Stimulated activated CD8-positive, alpha-beta memory T cell treated with anti-CD3 and anti-CD28 coated beads, Interleukin-15, amount 100 ng/mL, for 24 hours (primary cell): ENCODE data around the gene PIK3C2B.

Source experiments
- DNase-seq: peaks from one replicate; pipeline ENCODE4 v3.0.0-alpha.2; 2020; ENCODE audit warnings: low read depth

The PIK3C2B gene

DNA sequence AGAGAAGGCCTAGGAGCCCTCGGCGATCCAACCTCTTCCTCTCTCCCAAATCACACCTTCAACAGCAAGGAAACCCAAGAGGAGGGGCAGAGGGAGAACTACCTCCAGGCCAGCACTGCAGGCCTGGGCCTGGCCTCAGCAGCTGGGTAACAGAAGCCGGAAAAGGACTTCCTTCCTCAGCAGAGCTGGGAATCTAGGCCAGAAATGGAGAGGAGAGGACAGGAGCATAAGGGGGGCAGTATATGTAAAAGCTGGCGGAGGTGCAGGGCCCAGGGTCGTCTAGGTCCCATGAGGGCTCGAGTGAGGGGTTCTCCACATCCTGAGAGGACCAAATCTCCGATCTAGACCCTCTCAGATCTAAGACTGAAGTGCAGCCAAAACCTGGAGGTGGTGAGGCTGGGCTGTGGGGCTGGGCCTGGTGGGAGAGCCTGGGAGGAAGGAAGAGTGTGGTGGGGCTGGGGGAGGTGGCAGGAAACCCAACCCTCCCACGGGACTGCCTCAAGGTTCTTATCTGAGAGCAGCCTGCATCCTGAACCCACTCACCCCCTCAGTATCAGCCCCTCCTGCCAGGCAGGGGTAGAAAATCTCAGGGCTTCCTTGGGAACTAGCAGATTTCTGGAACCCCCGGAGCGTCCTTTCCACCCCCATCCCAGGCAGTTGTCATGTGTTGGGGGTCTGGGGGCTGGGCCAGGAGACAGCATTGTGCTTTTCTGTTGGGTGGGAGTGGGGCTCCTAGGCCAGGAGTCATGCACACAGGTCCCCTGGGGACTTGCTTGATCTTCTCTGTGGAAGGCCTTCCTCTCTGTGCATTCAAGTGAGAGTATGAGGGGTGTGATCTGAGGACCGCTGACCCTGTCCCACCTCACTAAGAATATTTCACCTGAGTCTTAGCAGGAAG lies 33.0 kb downstream of the PIK3C2B start:
- no peak for DNase-seq

DNA sequence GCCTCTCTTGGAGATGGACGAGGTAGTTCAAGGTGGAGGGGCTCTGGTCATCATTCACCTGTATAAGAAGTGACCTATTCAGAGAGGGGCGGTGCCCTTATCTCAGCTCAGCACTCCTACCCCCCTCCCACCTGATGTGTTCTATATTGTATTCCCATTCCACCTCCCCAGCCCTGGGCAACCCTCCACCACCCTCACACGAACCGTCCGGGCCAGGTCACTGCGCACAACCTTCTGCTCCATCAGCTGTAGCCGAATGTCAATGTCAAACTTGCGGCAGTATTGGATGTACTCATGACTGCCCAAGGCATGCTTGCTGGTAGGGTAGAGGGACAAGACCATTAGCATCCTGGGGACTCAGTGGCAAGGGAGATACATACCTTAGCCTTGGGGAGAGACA lies 34.3 kb downstream of the PIK3C2B start:
- no peak for DNase-seq

DNA sequence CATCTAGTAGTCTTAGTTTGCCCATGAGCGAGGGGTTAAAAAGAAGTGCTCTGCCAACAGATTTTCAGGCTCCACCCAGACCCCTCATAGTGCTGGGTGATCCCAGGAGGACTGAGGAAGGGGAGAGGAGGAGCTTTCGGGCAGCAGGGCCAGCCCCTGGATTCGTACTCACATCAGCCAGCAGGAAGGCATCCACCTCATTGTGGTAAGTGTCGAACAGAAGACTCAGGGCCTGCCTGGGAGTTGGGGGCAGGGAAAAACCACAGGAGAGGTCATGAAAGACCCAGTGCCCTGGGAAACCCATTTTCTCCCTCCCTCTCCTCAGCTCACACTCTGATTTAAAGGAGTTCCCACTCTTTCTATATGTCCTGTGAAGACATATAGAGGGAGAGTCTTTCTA lies 34.9 kb downstream of the PIK3C2B start:
- DNase-seq, result no peak

DNA sequence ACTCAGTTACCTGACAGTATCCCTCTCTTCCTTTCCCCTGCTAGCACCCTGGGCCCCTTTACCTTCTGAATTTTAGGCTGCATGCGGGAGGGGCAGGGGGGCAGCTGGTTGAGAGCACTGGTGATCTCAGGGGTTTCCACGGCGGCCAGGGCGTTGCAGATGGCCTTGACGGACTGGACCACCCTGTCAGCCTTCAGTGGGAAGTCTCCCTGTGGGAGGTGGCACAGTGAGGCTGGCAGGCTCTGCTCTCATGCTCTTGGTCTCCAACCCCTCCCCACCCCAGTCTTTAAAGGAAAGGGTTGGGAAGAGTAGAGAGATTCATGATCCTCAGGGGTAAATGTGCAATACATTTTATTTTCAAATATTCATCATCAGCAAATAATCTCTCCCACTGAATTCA lies 36.9 kb downstream of the PIK3C2B start:
- no peak for DNase-seq

DNA sequence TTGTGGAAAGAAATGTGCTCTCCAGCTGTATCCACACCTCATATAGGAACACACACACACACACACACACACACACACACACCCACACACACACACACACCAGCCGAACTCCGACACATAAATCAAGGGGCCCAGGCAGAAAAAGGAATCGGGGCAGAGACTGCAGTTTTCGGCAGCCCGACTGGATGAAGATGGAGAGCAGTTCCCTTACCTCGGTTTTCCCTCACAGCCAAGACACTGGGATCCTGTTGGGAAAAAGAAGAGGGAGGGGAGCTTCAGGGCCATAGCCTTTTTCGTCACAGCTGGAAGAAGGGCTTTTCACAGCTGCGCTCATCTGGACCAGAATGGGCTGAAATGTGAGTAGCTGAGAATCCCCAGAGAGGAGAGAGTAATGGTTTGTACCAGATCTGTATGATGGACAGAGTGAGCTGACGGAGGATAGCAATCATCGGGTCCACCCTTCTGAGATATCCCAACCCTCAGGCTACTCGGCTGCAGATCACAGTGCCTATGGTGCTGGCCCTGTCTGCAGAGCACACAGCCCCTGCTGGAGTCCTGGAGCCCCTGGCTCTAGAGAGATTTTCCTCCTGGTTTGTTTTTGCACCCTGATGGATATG lies 37.7 kb downstream of the PIK3C2B start:
- DNase-seq, result no peak

DNA sequence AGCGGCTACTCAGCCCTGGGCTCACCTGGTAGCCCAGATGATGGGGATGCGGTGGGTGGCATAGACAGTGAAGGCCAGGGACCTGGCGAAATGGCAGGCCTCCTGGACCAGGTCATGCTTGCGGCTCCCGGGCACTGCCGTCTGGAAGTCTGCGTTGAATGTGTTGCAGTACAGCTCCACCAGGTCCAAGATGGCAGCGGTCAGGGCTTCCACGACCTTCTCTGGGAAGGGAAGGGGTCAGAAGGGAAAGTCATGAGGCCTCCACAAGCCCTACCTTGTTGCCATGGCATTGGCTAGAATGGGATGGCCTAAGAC lies 38.8 kb downstream of the PIK3C2B start:
- DNase-seq, result no peak

DNA sequence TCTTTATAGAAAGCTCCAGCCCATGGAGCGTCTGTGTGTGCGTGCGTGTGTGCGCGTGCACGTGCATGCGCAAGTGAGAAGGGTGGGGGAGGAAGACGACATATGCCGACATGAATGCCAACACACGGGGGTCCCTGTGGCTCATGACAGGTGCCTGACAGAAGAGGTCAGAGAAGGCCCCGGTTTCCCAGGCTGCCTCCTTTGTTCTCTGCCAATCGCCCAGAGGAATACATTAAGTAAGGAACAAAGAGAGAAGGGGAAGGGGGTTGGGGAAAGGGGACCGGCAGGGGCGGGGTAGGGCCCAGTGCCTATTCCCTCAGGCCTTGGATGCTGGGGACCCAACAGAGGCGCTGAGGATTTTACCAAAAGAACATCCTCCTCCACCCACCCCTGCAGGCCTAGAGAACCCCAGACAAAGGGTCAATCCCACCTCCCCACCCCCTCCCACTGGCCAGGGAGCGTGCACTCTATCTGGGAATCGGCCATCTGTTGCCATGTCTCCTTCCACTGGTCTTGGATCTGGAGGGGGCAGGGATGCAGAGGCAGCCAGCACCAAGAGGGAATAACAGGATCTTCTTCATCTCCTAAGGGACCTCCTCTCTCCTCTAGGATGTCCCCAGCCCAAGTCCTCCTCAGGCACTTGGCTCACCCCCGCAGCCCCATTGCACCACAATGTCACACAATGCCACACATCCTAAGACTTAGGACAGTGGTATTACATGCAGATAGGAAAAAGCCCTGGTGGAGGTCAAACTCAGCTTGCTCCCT lies 39.4 kb downstream of the PIK3C2B start:
- DNase-seq, result no peak

DNA sequence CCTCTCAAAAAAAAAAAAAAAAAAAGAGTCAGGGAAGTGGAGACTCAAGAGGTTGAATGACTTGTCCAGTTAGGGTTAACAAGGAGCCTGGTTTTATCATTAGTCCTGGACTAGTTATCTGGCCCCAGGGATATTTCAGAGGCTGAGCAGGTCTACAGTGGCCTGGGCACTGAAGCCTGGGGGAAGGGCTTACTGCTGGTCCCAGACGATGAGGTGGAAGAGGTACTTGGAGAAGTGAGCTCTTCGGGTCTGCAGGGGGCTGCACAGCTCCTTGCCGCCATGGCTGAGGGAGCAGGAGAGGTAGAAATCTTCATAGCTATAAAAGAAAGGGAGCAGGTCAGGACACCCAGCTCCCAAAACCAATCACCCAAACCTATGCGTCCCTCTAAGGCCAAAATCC lies 40.1 kb downstream of the PIK3C2B start:
- DNase-seq, result no peak

DNA sequence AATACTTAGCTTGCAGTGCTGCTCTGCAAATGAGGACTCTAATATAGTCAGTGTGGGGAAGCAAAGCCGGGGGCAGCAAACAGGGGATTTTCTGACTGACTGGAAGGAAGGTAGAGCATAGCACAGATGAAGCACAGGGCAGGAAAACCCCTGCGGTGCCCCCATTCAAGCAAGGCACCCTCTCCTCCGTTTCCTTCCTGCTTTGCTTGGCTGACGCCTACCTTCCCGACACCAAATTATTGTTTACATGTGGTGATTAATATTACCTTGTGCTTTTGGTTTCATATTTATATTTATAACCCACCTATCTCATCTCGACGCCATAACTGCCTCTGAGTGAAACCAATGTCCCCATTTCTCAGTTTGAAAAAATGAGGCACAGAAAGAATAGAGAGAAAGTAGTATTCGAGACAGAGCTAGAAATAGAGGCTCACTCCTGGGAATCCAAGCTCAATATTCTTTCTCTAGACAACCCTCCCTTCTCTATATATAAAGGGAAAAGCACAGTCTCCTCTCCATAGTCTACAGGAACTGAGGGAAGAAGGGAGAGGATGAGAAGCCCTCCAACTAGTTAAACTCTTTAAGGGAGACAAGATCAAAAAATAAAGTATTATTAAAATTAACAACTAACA lies 41.3 kb downstream of the PIK3C2B start:
- peak; percentile 15 for DNase-seq

DNA sequence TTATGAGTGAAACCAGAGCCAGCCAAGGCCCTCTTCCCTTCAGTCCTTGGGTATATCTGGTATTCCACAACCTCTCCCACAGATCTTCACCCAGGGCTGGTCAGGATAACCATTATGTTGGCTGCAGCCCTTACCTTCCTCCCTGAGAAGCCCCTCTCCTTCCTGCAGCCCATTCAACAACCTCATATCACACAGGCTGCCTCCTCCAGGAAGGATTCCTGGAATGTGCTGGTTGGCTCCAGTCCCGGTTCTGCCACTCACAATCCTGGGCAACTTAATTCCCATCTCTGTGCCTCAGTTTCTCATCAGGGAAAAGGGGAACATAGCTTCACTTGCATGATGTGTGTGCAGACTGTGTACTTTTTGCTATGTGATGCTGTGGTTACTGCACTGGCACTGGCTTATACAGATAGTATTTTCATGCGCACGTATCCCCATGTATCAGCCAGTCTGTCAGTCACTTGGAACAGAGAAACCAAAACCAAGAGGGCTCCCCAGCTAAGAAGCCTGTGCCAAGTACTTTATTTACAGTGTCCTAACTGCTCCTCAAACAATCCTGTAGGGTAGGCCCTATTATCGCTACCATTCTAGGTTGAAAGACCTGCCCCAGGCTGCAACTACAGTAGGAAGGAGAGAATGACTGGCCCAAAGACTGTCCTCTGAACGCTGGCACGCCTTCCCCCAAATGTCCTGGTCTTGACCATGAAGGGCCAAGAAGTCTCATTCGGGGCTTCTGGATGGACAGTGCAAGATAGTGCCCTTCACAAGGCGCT lies 43.1 kb downstream of the PIK3C2B start:
- no peak for DNase-seq

DNA sequence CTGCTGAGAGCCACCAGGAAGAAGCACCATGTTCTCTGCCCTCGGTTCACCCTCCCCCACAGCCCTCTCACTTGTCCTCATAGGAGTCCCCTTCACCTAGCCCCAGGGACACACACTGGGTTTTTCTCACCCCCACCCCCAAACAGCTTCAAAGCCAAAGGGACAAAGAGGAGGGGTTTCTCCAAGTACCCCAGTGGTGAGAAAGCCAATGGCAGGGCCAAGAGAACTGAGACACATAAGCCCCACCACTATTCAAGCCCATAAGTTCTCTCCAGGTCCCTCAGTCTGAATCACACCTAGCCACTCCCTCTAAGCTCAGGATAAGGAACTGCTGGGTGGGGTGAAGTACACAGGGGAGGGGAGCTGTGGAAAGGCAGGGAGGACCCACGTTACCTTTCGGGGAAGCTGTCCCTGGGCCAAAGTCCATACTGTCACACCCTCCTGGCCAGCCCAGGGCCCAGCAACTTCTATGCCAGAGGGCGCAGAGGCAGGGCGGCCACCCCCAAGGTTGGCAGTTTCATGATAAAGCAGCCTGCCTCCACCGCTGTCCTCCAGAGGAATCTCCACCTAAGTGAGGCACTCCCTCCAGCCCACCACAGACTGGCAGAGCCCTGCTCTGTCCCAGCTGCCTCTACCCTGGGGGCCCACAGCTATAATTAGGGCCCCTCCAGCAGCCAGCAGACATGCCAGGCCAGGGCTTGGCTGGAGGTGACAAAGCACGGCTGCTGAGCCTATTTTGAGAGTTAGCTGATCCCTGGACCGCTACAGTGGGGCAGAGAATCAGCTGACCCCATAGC lies 43.9 kb downstream of the PIK3C2B start:
- DNase-seq, result no peak

DNA sequence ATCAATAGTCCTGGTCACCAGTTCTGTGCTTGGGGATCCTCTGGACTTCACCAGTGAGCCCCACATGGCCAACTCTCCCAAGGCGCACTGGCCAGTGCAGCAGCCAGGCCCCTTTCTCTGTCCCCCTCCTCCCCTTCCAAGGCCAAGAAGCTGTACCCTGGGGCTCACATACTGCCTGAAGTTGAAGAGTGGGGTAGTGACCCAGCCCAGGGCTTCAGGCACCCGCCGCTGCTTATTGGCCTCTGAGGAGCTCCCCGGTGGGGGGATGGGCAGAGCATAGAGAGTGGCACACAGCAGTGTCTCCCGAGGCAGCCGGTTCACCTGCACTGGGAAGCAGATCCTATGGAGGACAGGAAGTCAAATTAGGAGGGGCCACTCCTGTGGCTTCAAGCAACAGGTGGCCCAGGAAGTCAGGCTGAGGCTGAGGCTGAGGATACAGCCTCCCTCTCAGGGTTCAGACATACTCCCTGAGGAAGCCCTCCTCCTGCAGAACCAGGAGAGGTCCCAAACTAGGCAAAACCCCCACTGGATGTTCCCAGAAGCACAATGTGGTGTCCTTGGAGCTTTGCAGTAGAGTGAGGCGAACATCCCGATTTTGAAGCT lies 44.8 kb downstream of the PIK3C2B start:
- no peak for DNase-seq

DNA sequence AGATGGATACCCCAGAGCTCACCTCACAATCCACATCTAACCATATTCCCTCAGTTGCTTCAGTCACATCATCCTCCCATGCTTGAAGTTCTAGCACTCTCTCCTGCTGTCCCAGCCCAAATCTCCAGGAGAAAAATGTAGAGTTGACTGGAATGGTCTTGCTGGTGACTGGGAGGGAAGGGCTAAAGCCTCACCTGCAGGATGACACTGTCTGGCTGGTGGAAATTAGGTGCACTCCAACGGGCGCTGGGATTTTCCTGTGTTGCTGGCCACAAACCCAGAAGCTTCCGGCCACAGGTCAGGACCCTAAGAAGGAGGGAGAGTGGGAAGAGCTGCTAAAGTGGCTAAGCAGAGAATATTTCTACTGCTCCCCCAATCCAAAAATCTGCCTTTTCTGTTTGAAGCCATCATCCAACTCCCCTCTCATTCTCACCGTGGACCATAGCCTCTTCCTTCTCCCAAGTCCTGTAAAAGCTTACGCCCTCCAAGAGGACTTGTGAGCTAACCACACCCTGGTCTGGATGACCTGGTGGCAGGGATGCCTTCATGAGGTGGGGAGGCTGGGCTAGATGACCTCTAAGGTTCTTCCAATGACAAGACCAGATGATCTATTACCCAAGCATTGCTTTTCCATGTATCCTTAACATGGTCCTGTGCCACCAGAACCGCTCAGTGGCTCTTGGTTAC lies 45.5 kb downstream of the PIK3C2B start:
- no peak for DNase-seq

DNA sequence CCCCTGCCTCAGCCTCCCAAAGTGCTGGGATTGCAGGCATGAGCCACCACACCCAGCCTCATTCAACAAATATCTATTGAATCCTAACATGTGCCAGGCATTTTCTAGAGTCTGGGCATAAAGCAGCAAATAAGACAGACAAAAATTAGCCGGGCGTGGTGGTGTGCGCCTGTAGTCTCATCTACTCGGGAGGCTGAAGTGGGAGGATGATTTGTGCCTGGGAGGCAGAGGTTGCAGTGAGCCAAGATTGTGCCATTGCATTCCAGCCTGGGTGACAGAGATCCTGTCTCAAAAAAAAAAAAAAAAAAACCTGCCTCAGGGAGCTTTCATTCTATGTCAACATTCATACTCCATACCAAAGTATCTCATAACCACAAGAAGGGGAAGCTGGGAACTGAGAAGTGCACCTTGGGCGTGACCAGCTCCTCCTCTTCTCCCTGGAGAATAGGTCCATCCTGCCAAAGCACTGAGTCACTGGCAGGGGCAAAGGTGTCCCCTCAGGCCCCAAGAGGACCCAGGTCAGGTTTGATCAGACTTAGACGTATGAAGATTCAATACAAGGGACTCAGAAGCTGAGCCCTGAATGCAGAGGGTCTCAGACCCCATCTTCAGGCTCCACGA lies 46.2 kb downstream of the PIK3C2B start:
- no peak for DNase-seq

DNA sequence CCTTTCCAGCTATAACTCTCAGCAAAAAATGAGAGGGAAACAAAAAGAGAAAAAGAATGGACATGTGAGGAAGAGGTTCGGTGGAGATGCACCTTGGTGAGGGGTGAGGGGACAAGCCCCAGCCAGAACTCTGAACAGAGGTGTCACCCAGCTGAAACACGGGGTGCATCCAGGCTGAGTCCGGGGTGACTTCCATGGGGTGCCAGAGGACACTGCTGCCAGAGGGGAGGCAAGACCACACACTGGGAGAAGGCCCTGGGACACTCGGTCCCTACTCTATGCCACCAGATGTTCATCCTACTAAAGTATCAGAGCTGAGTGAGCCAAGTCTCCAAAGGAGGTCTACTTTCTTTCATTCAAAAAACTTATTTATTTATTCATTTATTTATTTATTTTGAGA lies 46.9 kb downstream of the PIK3C2B start:
- no peak for DNase-seq

DNA sequence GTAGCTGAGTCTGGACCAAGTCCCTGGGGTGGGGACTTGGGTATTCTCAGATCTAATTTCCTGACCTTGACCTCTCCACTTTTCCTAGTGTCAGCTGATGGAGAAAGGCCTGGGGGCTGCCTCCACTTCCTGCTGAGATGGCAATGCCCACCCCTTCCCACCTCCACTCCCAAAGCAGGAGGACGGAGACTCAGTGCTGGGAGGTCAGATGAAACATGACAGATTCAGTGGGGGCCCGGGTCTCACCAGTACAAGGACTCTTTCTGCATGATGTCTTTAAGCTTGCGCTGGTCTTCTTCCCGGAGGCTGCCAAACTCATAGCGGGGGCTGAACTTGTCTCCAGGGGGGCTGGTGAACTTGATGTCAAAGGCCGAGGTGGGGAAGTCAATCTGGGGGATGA lies 47.4 kb downstream of the PIK3C2B start:
- DNase-seq, result no peak

DNA sequence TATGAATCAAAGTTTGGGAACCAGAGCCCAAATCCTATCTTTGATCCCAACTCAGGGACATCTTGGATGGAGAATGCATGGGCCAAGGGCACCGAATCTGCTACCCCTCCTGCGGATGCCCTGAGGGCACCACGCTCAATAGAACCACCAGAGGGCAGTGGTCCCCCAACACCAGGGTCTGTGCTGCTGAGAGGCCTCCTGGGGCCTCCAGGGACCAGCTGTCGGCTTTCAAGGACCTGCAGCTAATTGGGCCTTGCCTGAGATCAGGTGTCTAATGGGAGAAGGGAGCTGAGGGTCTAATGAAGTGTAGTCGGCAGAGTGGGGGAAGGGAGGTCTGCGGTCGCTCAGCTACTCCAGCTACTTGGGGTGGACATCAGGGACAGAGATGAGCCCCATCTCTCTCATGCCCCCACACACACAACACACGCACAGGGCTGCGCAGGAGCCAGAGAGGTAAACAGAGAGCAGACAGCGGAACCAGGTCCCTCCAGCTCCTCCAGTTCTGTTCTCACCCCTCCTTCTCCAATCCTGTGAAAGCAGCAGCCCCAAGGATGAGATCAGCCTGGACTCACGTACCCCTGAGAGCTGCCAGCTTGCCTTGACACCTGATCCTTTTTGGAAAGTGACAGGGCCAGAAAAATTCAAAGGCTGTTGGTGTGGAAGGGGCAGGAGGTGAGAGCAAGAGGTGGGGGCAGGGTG lies 48.0 kb downstream of the PIK3C2B start:
- peak; percentile 39 for DNase-seq

DNA sequence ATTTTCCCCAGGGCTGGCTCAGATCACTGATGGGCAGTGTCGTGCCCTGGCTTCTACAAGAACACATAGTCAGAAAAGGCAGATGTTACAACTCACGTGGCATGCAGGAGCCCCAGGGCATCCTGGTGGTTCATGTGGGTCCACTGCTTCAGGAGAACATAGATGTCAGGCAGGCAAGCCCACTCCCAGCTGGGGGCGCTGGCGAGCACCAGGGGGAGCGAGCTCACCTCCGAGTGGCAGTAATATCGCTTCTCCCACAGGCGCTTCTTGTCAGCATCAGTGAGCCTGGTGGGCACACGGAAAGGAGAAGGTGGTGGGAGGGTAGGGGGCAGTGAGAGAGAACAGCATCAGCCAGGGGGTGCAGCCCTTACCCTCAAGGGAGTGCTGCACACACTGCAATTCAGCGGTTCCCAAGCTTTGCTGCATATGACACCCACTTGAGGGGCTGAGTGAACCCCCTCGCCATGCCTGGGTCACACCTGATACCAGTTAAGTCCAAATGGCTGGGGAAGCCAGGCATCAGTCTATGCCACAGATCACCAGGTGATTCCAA lies 48.7 kb downstream of the PIK3C2B start:
- peak; percentile 18 for DNase-seq
